ENCODE results near the gene PRMT3. TPM values are rescaled to one million over a fixed set of nuclear protein-coding genes. Genes with fewer than 3 reads are reported as not detected.
"Not testable (repeated sequence)": the region's sequence is repeated elsewhere in the genome, so short reads cannot be mapped to it uniquely, and the experiment has no call there.

PRMT3 gene
- total and polyA plus RNA-seq, 5 donors, result 9.8 to 16.3 (median 12.8) TPM

DNA sequence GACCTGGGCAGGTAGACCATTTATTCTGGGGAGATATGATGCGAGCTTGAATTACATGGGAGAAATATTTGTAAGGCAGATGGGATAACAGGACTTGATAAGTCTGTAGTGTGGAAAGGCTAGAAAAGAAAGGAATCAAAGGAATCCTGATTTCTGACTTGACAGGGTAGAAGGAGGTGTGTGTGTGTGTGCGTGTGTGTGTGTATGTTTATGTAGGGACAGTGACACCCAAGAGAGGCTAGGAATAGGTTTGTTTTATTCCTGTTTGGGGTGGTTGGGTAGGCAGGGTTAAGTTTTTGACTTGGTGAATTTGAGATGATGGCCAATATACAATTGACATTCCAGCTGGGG, 24.4 kb upstream of the PRMT3 start:
- Histone ChIP-seq H3K27ac (ENCODE audit: low read length) (no peak overlapping the region), H3K4me1 (ENCODE audit: control insufficient read depth, insufficient read depth, low read length) (peaks cover 3% of the 10 kb centered on the region), H3K27me3 (ENCODE audit: control insufficient read depth, insufficient read depth) (no peaks in the 10 kb centered on the region), H3K9me3 (ENCODE audit: control insufficient read depth, low read length) (no peaks in the 10 kb centered on the region), H3K4me3 (ENCODE audit: low read length) (peak overlapping the region; percentile 78)
- ATAC-seq (peak in 1 of 2 donors; percentile 4), DNase-seq (no peak)
- WGBS, result 82% methylated on average over 2 of the region's 2 CpGs
- intact Hi-C loops (cut with DNase I), result no loop called here

DNA sequence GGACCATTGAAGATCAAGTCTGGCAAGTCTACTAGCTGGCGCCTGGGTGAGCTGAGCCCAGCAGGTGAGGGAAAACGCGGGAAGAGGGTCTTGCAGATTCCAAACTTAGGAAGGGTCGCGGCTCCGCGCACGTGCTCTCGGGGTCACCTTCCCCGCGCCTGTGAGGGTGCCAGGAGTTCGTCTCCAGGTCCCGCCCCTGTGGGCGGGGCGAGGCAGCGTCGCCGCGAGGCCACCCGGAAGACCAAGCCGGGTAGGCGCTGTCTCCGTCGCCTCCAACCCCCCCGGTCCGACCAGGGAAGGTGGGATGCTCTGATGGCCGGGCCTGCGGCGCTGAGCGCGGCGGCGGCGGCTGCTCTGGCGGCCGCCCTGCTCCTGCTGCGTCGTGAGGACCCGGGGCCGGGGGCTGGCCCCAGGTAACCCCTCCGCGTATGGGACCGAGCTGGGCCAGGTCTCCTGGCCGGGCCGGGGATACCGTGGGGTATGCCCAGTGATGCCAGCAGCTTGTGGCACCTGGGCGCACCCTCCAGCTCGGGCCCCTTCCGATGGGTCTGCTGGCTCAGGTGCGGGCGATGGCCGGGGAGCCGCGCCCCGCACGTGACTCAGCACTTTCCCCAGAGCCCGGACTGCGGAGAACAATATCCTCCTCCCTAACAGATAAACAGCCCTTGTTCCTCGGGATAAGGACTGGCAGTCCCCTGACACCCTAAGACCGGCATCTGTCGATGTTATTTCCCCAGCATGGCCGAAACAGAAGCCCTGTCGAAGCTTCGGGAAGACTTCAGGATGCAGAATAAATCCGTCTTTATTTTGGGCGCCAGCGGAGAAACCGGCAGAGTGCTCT, 23.8 kb upstream of the PRMT3 start, which contains the start of gene HTATIP2:
Gene HTATIP2, plus strand, starts transcription at position 215 of the 841 bp plus-strand sequence. Its CDS starts 524 bp downstream, at position 739.
- DNase-seq (peak; percentile 78 to 91 (median 90)), ATAC-seq (peak; percentile 93 to 95)
- intact Hi-C loops (cut with DNase I), result no loop called here
- Histone ChIP-seq H3K9me3 (ENCODE audit: control insufficient read depth, low read length) (no peaks in the 10 kb centered on the region), H3K4me3 (ENCODE audit: low read length) (peak within 1 kb of the TSS; percentile 78), H3K4me1 (ENCODE audit: control insufficient read depth, insufficient read depth, low read length) (peaks cover 3% of the 10 kb centered on the region), H3K27me3 (ENCODE audit: control insufficient read depth, insufficient read depth) (no peaks in the 10 kb centered on the region), H3K27ac (ENCODE audit: low read length) (peak within 1 kb of the TSS; percentile 34)
- WGBS, result 3% methylated on average over 68 of the region's 68 CpGs

DNA sequence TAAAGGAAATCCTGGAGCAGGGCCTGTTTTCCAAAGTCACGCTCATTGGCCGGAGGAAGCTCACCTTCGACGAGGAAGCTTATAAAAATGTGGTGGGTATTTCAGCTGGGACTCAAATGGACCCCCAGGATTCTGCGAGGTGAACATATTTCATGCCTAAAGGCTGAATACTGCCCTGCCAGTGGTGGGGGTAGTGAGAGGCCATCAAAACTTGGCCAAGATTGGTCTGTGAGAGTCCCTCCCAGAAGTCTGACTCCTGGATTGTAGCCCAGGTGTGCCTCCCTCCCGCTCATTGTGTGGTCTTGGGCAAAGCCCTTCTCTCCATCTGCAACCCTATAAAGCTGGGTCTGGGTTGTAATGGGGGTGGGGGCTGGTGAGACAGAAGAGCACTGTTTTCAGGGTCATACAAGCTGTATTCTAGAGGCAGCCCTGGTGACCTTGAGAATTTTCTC, 23.1 kb upstream of the PRMT3 start:
- peak in 2 of 3 donors; percentile 42 to 49 for DNase-seq
- 42% methylated on average over 6 of the region's 6 CpGs for WGBS
- H3K4me3 ChIP-seq (ENCODE audit: low read length), result peak overlapping the region; percentile 78
- peaks cover 3% of the 10 kb centered on the region for H3K4me1 ChIP-seq (ENCODE audit: control insufficient read depth, insufficient read depth, low read length)
- no peaks in the 10 kb centered on the region for H3K9me3 ChIP-seq (ENCODE audit: control insufficient read depth, low read length)
- peak overlapping the region; percentile 34 for H3K27ac ChIP-seq (ENCODE audit: low read length)
- H3K27me3 ChIP-seq (ENCODE audit: control insufficient read depth, insufficient read depth), result no peaks in the 10 kb centered on the region
- peak; percentile 45 to 51 for ATAC-seq
- intact Hi-C loops (cut with DNase I), result no loop called here

DNA sequence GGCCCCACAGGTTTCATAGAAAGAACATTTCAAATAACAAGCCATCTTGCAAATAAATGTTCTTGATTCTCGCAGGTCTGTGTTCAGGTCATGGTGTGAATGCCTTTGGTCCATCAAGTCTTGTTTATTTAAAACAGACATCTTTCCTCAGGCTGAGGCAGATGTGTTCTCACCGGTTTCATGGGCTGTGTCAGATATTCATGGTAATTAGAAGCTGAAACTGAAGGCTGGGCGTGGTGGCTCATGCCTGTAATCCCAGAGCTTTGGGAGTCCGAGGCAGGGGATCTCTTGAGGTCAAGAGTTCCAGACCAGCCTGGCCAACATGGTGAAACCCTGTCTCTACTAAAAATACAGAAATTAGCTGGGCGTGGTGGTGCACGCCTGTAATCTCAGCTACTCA, 22.1 kb upstream of the PRMT3 start:
- WGBS, result 96% methylated on average over 6 of the region's 6 CpGs
- H3K4me1 ChIP-seq (ENCODE audit: control insufficient read depth, insufficient read depth, low read length); H3K9me3 ChIP-seq (ENCODE audit: control insufficient read depth, low read length); H3K4me3 ChIP-seq (ENCODE audit: low read length); DNase-seq; ATAC-seq; H3K27ac ChIP-seq (ENCODE audit: low read length); intact Hi-C loops (cut with DNase I); H3K27me3 ChIP-seq (ENCODE audit: control insufficient read depth, insufficient read depth): not testable (repeated sequence)

DNA sequence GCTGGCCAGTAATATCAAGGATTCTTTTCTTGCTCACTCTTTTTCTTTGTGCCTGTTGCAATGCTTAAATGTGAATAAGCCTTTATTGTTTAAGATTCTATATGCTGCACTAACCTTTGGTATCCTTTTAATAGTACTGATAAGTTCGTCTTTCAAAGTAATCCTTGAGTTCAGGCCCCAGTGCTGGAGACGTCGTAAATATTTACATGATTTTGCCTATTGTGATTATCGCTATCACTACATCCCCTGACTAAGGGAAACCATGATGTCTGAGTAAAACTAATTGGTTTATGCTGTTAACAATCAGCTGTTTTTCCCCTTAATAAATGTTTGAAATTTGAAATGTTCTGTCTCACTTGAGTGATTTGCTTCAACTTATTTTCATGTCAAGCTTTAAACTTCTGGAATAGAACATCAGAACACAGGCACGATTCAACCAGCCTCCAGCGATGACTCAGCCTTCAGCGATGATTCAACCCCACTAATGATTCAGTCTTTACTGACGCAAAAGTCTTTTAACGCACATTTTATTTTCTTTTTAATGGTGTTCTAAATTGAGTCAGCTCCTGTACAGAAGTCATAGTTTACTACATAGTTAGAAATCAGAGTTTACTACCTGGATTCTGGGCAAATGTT, 20.1 kb upstream of the PRMT3 start:
- peaks cover 3% of the 10 kb centered on the region for H3K4me1 ChIP-seq (ENCODE audit: control insufficient read depth, insufficient read depth, low read length)
- no peak overlapping the region for H3K4me3 ChIP-seq (ENCODE audit: low read length)
- H3K27ac ChIP-seq (ENCODE audit: low read length), result no peak overlapping the region
- intact Hi-C loops (cut with DNase I), result no loop called here
- peak in 2 of 3 donors; percentile 42 to 67 for DNase-seq
- no peaks in the 10 kb centered on the region for H3K9me3 ChIP-seq (ENCODE audit: control insufficient read depth, low read length)
- H3K27me3 ChIP-seq (ENCODE audit: control insufficient read depth, insufficient read depth), result no peaks in the 10 kb centered on the region
- WGBS, result 74% methylated on average over 9 of the region's 9 CpGs
- no peak for ATAC-seq

DNA sequence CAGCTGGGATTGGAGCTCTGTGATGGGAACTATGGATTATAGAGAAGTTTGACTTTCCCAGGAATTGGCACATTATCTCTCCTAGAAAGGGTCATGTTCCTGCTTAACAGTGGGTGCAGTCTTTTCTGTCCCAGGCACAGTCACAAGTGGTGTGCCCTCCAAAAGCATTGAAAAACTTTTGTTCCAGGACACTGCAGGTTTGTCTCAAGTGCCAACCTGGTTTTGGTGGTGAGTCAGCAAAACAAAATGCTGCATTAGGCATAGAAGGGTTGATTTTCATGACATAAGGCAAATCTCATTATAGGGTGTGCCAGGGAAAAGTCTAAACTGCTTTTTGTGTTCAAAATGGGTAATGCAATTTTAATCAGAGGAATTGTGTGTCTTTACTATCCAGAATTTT, 19.1 kb upstream of the PRMT3 start:
- Histone ChIP-seq H3K9me3 (ENCODE audit: control insufficient read depth, low read length) (no peaks in the 10 kb centered on the region), H3K4me3 (ENCODE audit: low read length) (no peak overlapping the region), H3K27me3 (ENCODE audit: control insufficient read depth, insufficient read depth) (no peaks in the 10 kb centered on the region), H3K4me1 (ENCODE audit: control insufficient read depth, insufficient read depth, low read length) (peaks cover 3% of the 10 kb centered on the region), H3K27ac (ENCODE audit: low read length) (no peak overlapping the region)
- intact Hi-C loops (cut with DNase I), result no loop called here
- ATAC-seq (no peak), DNase-seq (no peak)

DNA sequence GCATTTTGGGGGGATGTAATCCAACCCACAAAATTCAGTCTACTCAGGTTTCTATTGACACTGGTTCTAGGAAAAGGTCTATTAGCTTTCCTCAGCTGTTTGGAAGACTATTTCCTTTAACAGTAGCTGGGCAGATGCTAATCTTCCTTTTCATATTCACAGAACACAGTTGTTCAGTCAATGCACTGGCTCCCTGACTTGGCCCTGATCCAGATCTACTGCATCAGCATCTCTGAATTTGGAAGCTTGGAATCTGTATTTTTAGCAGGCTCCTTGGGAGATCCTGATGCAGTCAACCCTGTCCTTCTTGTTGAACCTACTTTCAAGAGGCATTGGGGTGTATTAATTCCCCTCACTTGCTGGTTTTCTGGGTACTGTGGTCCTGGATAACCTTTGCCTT, 17.7 kb upstream of the PRMT3 start:
- no peak for ATAC-seq
- Histone ChIP-seq H3K4me1 (ENCODE audit: control insufficient read depth, insufficient read depth, low read length) (no peaks in the 10 kb centered on the region), H3K27ac (ENCODE audit: low read length) (no peak overlapping the region), H3K9me3 (ENCODE audit: control insufficient read depth, low read length) (no peaks in the 10 kb centered on the region), H3K27me3 (ENCODE audit: control insufficient read depth, insufficient read depth) (no peaks in the 10 kb centered on the region), H3K4me3 (ENCODE audit: low read length) (no peak overlapping the region)
- DNase-seq, result no peak
- intact Hi-C loops (cut with DNase I), result no loop called here

DNA sequence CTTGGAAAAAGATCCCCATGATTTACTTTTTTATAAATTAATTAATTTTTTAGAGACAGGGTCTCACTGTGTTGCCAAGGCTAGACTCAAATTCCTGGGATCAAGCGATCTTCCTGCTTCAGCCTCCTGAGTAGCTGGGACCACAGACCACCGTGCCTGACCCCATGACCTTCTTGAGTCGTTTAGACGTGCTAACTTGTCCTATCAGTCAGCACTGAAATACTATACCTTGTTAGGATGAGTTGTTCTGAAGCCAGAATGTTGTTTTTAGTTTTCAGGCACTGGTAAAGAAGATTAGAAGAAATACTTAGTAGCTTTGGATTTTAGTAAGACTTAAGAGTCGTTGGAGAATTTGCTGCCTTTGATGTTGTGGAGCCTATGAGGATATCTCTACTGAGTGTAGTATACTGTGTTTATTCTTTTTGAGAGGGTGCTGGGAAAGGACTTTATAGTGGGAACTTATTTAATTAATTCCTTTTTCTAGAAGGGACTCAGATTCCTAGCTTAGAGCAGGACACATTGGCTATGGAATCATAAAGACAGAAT, 15.4 kb upstream of the PRMT3 start:
- Histone ChIP-seq H3K4me1 (ENCODE audit: control insufficient read depth, insufficient read depth, low read length) (no peaks in the 10 kb centered on the region), H3K9me3 (ENCODE audit: control insufficient read depth, low read length) (no peaks in the 10 kb centered on the region), H3K4me3 (ENCODE audit: low read length) (no peak overlapping the region), H3K27ac (ENCODE audit: low read length) (no peak overlapping the region), H3K27me3 (ENCODE audit: control insufficient read depth, insufficient read depth) (no peaks in the 10 kb centered on the region)
- intact Hi-C loops (cut with DNase I), result no loop called here
- WGBS, result 65% methylated on average over 5 of the region's 5 CpGs
- DNase-seq (no peak), ATAC-seq (no peak)

DNA sequence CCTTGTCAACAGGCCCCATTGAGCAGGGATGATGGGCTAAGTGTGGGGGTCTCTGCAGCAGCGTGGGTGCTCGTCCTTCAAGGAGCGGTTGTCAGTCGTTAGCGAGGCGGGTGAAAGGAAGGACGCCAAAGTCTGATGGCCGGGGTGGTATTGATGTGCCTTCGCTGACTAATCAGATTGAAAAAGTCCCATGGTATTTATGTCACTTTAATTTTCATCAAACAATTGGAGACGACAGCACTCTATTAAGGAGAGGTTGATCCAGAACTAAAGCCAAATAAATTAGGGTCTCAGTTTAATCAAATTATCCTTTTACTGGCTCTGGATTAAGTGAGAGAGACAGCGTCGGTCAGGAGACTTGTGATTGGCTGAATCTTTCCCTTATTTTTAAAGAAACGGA, 14.4 kb upstream of the PRMT3 start:
- H3K4me1 ChIP-seq (ENCODE audit: control insufficient read depth, insufficient read depth, low read length), result no peaks in the 10 kb centered on the region
- intact Hi-C loops (cut with DNase I), result no loop called here

DNA sequence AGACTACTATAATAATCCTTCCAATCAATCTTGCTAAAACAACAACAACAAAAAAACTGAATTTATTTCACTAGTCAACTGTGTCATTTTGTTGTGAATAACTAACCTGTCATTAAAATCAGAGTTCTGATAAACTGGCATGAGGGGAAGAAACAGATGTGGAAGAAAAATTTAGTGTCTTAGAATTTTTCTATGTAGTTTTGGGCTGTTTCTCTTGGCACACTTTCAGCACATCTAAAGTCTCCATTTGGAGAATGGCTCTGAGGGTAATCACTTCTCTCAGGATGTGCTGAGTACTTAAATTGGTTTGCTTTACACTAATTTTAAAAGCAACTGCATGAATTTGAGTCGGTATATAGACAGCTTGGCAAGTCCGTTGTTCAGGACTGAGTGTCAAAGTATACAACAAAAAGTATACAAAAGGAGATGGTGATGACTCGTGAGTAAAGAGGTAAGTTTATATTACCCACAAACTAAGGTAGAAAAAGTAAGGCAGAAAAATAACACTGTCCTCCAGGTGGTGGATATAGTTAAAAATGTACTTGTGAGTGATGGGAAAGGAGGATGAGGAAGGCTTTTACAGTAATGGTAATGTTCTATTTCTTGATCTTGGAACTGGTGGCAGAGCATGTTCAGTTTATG, 13.8 kb upstream of the PRMT3 start:
- Histone ChIP-seq H3K4me3 (ENCODE audit: low read length) (no peak overlapping the region), H3K9me3 (ENCODE audit: control insufficient read depth, low read length) (no peaks in the 10 kb centered on the region), H3K27me3 (ENCODE audit: control insufficient read depth, insufficient read depth) (no peaks in the 10 kb centered on the region), H3K4me1 (ENCODE audit: control insufficient read depth, insufficient read depth, low read length) (no peaks in the 10 kb centered on the region), H3K27ac (ENCODE audit: low read length) (no peak overlapping the region)
- intact Hi-C loops (cut with DNase I), result no loop called here
- DNase-seq (no peak), ATAC-seq (no peak)
- WGBS, result 73% methylated on average over 3 of the region's 3 CpGs

More for the DNA sequence above, 14.4 kb upstream of the PRMT3 start:
- 84% methylated on average over 13 of the region's 13 CpGs for WGBS
- Histone ChIP-seq H3K27ac (ENCODE audit: low read length) (no peak overlapping the region), H3K27me3 (ENCODE audit: control insufficient read depth, insufficient read depth) (no peaks in the 10 kb centered on the region), H3K4me3 (ENCODE audit: low read length) (no peak overlapping the region), H3K9me3 (ENCODE audit: control insufficient read depth, low read length) (no peaks in the 10 kb centered on the region)
- ATAC-seq, result no peak
- peak in 1 of 3 donors; percentile 37 for DNase-seq

All from right cardiac atrium (tissue), 5 donors.